Breast epithelium (tissue), 3 donors: ENCODE measurements around the gene CDK6.

ENCODE experiments used
- POLR2AphosphoS5 ChIP-seq, 3 donors: sonication (generic); formaldehyde crosslinking; IDR thresholded peaks; one replicate each; pipeline ENCODE4 v1.6.1; 2017; ENCODE audit warnings: antibody characterized with exemption in 3 of 3
- TF ChIP-seq, protein P1 (sequence below), 3 donors: fragments of 450-650 bp; IDR thresholded peaks; one replicate each; pipeline ENCODE4 v1.5.1; 2016 to 2017; ENCODE audit warnings: antibody characterized with exemption in 3 of 3, mild to moderate bottlenecking in 3 of 3, moderate library complexity in 3 of 3

DNA sequence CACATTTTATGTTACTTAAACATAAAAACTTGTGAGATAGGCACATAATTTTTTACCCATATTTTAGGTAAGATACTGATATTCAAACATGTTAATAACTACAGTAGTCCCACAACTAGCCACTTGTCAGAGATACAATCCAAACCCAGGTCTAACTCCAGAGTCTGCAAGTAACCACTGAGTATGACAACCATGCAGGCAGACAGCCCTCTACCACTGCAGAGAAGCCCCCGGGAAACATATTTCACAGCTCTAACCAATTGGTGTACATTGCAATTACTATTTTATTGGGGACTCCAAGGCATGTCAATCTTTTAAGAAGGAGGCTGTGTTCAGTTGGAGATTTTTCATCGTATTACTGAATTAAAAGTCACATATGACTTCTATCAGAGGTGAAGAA lies 139.0 kb downstream of the CDK6 start:
- TF ChIP-seq POLR2AphosphoS5 (IDR thresholded peaks at IDR 0.05): no peak
- TF ChIP-seq, protein P1, sequence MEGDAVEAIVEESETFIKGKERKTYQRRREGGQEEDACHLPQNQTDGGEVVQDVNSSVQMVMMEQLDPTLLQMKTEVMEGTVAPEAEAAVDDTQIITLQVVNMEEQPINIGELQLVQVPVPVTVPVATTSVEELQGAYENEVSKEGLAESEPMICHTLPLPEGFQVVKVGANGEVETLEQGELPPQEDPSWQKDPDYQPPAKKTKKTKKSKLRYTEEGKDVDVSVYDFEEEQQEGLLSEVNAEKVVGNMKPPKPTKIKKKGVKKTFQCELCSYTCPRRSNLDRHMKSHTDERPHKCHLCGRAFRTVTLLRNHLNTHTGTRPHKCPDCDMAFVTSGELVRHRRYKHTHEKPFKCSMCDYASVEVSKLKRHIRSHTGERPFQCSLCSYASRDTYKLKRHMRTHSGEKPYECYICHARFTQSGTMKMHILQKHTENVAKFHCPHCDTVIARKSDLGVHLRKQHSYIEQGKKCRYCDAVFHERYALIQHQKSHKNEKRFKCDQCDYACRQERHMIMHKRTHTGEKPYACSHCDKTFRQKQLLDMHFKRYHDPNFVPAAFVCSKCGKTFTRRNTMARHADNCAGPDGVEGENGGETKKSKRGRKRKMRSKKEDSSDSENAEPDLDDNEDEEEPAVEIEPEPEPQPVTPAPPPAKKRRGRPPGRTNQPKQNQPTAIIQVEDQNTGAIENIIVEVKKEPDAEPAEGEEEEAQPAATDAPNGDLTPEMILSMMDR (IDR thresholded peaks at IDR 0.05): no peak
